Activated CD4-positive, alpha-beta T cell treated with anti-CD3 and anti-CD28 coated beads, Interleukin-2, amount 50 U/mL, for 48 hours (primary cell): ENCODE results near the gene KRT33A.

ENCODE experiments used
- DNase-seq, 2 experiments: peaks; one replicate each; pipeline ENCODE4 v3.0.0-alpha.2; 2020

KRT33A gene

GRCh38 chr17:41301204-41301790 is 49.3 kb downstream of the KRT33A start:
- DNase-seq = no peak

GRCh38 chr17:41298458-41299135 is 52.0 kb downstream of the KRT33A start:
- DNase-seq = no peak

- DNase-seq = no peak
These were observed 53.8 kb downstream of the KRT33A start for GRCh38 chr17:41296846-41297245.
